ENCODE measurements around the gene METRN. TPM values are rescaled to one million over a fixed set of nuclear protein-coding genes. Genes with fewer than 3 reads are reported as not detected.
A peak's percentile ranks its signal among the peaks of the same experiment; 100 is the strongest.

Gene METRN
- polyA plus RNA-seq, 3 donors: 0.97 to 5.4 (median 1.7) TPM

DNA sequence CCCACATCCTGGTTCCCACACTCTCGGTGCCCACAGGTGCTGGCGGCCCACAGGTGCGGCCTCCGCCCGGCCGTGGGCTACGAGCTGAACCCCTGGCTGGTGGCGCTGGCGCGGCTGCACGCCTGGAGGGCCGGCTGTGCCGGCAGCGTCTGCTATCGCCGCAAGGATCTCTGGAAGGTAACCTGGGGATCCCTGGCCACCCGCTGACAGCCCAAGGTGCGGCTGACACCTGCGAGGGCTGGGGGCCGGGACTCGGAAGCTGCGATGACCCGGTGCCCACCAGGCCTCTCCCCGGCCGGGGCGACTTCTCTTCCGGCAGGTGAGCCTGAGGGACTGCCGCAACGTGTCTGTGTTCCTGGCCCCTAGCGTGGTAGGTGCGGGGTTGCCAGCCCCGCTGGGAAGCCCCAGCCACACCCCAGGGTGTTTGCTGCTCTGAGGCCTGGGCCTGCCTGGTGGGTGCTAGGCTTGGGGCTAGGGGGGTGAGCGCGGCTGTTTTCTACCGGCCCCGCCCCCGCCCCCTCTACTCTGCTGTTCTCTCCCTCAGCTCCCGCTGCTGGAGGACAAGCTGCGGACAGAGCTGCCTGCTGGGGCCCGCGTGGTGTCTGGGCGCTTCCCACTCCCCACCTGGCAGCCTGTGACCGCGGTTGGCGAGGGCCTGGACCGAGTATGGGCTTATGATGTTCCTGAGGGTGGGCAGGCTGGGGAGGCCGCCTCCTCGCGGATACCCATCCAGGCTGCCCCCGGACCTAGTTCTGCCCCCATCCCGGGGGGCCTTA lies 7.0 kb downstream of the METRN start:
- Mint-ChIP-seq H3K36me3 (peaks cover 4 to 5% of the 10 kb centered on the region in 2 donors), H3K4me1 (peaks cover 14% of the 10 kb centered on the region), H3K27ac (no peak overlapping the region), H3K27me3 (ENCODE audit: low read depth in 3 of 3) (peaks cover 33 to 54% (median 42%) of the 10 kb centered on the region in 3 donors), H3K9me3 (peaks cover 0 to 1% (median 0%) of the 10 kb centered on the region in 7 donors), H3K4me3 (peak overlapping the region; percentile 35 to 69)
- Histone ChIP-seq H3K4me1 (ENCODE audit: control insufficient read depth in 1 of 2, insufficient read depth in 2 of 2, low read length in 2 of 2) (peaks cover 22 to 36% of the 10 kb centered on the region in 2 donors), H3K4me2 (replicated peaks; ENCODE audit: extremely low read depth, low read length, poor library complexity, severe bottlenecking) (peak overlapping the region; percentile 100), H3K36me3 (replicated peaks in 1 of 2; ENCODE audit: control insufficient read depth in 1 of 2, insufficient read depth in 2 of 2, low read length in 2 of 2) (no peaks in the 10 kb centered on the region), H3K9me3 (replicated peaks in 1 of 2; ENCODE audit: control insufficient read depth in 1 of 2, insufficient read depth in 1 of 2, low read length in 2 of 2) (no peaks in the 10 kb centered on the region), H3K79me2 (ENCODE audit: insufficient read depth, low read length) (no peaks in the 10 kb centered on the region), H3K27ac (ENCODE audit: low read depth in 1 of 2, low read length in 2 of 2) (no peak overlapping the region), H3K27me3 (ENCODE audit: control insufficient read depth in 2 of 2, insufficient read depth in 2 of 2, low read length in 2 of 2) (peaks cover 3 to 52% of the 10 kb centered on the region in 2 donors), H3K4me3 (replicated peaks in 1 of 3; ENCODE audit: low read depth in 2 of 3, low read length in 3 of 3) (peak overlapping the region; percentile 16 to 88 (median 54)), H3K9ac (ENCODE audit: insufficient read depth, low read length, poor library complexity, severe bottlenecking) (peak overlapping the region; percentile 72), H4K20me1 (ENCODE audit: insufficient read depth, low read length) (peaks cover 20% of the 10 kb centered on the region), H2AFZ (ENCODE audit: insufficient read depth, low read depth, low read length, poor library complexity, severe bottlenecking) (no peak overlapping the region)
- TF ChIP-seq, protein P1, sequence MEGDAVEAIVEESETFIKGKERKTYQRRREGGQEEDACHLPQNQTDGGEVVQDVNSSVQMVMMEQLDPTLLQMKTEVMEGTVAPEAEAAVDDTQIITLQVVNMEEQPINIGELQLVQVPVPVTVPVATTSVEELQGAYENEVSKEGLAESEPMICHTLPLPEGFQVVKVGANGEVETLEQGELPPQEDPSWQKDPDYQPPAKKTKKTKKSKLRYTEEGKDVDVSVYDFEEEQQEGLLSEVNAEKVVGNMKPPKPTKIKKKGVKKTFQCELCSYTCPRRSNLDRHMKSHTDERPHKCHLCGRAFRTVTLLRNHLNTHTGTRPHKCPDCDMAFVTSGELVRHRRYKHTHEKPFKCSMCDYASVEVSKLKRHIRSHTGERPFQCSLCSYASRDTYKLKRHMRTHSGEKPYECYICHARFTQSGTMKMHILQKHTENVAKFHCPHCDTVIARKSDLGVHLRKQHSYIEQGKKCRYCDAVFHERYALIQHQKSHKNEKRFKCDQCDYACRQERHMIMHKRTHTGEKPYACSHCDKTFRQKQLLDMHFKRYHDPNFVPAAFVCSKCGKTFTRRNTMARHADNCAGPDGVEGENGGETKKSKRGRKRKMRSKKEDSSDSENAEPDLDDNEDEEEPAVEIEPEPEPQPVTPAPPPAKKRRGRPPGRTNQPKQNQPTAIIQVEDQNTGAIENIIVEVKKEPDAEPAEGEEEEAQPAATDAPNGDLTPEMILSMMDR (IDR thresholded peaks at IDR 0.05): no peak
- 89% methylated on average over 47 of the region's 51 CpGs for WGBS (ENCODE audit: insufficient coverage)
- DNase-seq: no peak
- intact Hi-C loops (cut with micrococcal nuclease): no loop called here

DNA sequence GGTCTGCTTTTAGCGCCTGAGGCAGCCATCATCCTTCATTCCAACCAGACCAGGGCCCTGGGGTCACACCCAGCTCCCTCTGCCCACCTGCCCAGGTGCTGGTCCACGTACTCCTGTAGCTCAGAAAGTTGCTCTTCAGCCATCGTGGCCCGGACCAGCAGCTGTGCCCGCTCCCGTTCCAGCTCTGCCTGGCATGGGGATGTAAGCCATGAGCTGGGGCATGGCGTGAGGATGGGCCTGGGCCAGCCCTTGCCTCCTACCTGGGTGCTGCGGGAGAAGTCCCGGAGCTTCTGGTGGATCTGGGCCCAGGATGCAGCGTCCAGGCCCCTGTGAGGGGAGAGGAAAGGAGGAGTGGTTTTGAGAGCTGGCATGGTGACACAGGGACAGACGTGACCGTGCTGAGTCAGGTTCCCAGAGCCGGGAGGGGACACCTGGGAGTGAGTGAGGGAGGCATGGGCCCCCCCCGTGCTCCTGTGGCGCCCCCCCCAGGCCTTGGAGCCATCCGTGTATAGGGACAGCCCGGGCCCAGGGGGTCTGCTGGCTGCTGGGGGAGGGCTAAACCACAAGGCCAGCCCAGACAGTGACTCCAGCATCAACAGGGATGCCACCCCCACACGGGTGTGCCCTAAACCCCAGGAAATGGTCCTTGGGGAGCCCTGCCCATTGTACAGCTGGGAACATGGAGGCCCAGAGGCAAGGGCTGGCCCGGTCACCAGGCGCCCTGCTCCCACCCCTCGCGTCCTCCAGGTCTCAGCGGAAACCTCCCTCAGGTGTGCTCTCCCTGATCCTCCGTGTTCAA lies 8.1 kb downstream of the METRN start:
- Histone ChIP-seq H3K9me3 (replicated peaks in 1 of 2; ENCODE audit: control insufficient read depth in 1 of 2, insufficient read depth in 1 of 2, low read length in 2 of 2) (no peaks in the 10 kb centered on the region), H3K79me2 (ENCODE audit: insufficient read depth, low read length) (no peaks in the 10 kb centered on the region), H2AFZ (ENCODE audit: insufficient read depth, low read depth, low read length, poor library complexity, severe bottlenecking) (no peak overlapping the region), H3K27ac (ENCODE audit: low read depth in 1 of 2, low read length in 2 of 2) (no peak overlapping the region), H3K9ac (ENCODE audit: insufficient read depth, low read length, poor library complexity, severe bottlenecking) (no peak overlapping the region), H3K36me3 (replicated peaks in 1 of 2; ENCODE audit: control insufficient read depth in 1 of 2, insufficient read depth in 2 of 2, low read length in 2 of 2) (no peaks in the 10 kb centered on the region), H3K27me3 (ENCODE audit: control insufficient read depth in 2 of 2, insufficient read depth in 2 of 2, low read length in 2 of 2) (peaks cover 3 to 49% of the 10 kb centered on the region in 2 donors), H3K4me3 (replicated peaks in 1 of 3; ENCODE audit: low read depth in 2 of 3, low read length in 3 of 3) (no peak overlapping the region), H3K4me2 (replicated peaks; ENCODE audit: extremely low read depth, low read length, poor library complexity, severe bottlenecking) (no peak overlapping the region), H3K4me1 (ENCODE audit: control insufficient read depth in 1 of 2, insufficient read depth in 2 of 2, low read length in 2 of 2) (peaks cover 31 to 45% of the 10 kb centered on the region in 2 donors), H4K20me1 (ENCODE audit: insufficient read depth, low read length) (peaks cover 20% of the 10 kb centered on the region)
- Mint-ChIP-seq H3K27me3 (ENCODE audit: low read depth in 3 of 3) (peaks cover 28 to 52% (median 38%) of the 10 kb centered on the region in 3 donors), H3K36me3 (peaks cover 4 to 5% of the 10 kb centered on the region in 2 donors), H3K4me1 (peaks cover 14% of the 10 kb centered on the region), H3K4me3 (no peak overlapping the region), H3K27ac (peak overlapping the region in 2 of 7 donors; percentile 73 to 75), H3K9me3 (peaks cover 0 to 1% (median 0%) of the 10 kb centered on the region in 7 donors)
- TF ChIP-seq, protein P1 (IDR thresholded peaks at IDR 0.05): no peak
- DNase-seq: no peak
- WGBS (ENCODE audit: insufficient coverage): 86% methylated on average over 22 of the region's 24 CpGs
- intact Hi-C loops (cut with micrococcal nuclease): no loop called here
